ENCODE results near the gene AMDHD2. TPM values are rescaled to one million over a fixed set of nuclear protein-coding genes. Genes with fewer than 3 reads are reported as not detected.

The AMDHD2 gene
- total RNA-seq, 4 donors from 2014 or later, result 20.0 to 33.2 (median 26.4) TPM

DNA sequence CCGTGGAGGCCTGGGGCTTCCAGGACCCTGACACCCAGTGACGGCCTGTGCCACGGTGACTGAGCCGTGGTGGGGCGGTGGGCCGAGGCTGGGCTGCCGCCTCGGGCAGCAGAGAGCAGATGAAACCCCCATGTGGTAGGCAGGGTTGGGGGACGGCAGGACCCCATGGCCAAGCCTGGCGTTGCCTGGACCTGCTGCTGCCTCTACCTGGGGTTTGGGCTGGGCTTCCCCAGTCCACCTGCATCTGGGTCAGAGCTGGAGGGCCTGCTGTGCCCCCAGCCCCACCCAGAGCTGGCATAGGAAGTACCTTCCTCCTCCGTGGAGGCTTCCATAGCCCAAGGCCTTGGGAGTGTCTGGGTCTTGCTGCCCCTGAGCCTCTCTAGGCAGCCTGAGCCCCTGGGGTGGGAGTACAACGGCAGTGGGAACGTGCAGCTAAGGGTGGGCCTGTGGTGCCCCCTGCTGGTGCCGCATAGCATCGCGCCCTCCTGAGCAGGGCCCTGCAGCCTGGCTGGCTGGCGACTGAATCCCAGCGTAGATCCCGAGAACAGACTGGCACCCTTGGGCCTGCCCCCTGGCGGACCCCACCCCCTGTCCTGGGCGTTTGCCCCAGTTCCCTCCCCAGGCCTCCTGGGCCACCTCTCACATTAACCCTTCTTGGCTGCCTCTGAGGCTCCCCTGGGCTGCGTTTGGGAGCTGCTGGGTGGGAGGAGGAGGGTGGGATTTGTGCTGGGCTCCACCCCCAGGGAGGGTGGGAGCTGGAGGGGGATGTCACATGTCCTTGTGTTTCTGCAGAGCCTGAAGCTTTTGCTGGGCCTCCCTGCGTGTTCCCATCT, 19.0 kb upstream of the AMDHD2 start:
- peak; percentile 96 for DNase-seq (ENCODE audit: extremely low spot score)
- 10% methylated on average over 2 of the region's 23 CpGs for WGBS
- H3K27ac ChIP-seq (replicated peaks in 1 of 4), result peak overlapping the region in 3 of 4 donors; percentile 52 to 59 (median 53)
- H3K27me3 ChIP-seq, result no peaks in the 10 kb centered on the region
- peaks cover 10 to 42% (median 28%) of the 10 kb centered on the region in 4 donors for H3K36me3 ChIP-seq
- peaks cover 42 to 48% (median 45%) of the 10 kb centered on the region in 4 donors for H3K4me1 ChIP-seq
- intact Hi-C loops (cut with DNase I), result loop anchor here (2.0 to 10.0 kb wide), 4 partner anchors 44 to 236 kb away; partner anchors contain the start of genes ABCA3, CCNF and RNPS1
- peak overlapping the region; percentile 36 to 52 (median 40) for H3K4me3 ChIP-seq
- TF ChIP-seq EP300 (IDR thresholded peaks at IDR 0.05) (no peak), CTCF (IDR thresholded peaks at IDR 0.05) (peak in 2 of 3 experiments; percentile 96 to 97), POLR2A (IDR thresholded peaks at IDR 0.05; ENCODE audit: low read depth) (peak; percentile 22), POLR2AphosphoS5 (IDR thresholded peaks at IDR 0.05) (peak in 1 of 2 donors; percentile 59)
- H3K9me3 ChIP-seq, result no peaks in the 10 kb centered on the region

- H3K4me3 ChIP-seq, result peak overlapping the region in 1 of 4 donors; percentile 40
- WGBS, result 62% methylated on average over 6 of the region's 18 CpGs
- peak overlapping the region in 2 of 4 donors; percentile 53 to 59 for H3K27ac ChIP-seq (replicated peaks in 1 of 4)
- H3K36me3 ChIP-seq, result peaks cover 0 to 31% (median 17%) of the 10 kb centered on the region in 4 donors
- H3K4me1 ChIP-seq, result peaks cover 37 to 43% (median 41%) of the 10 kb centered on the region in 4 donors
- DNase-seq (ENCODE audit: extremely low spot score), result no peak
- intact Hi-C loops (cut with DNase I), result loop anchor here (2.0 to 10.0 kb wide), 4 partner anchors 45 to 237 kb away; partner anchors contain the start of genes ABCA3, CCNF and RNPS1
- H3K9me3 ChIP-seq, result no peaks in the 10 kb centered on the region
- TF ChIP-seq POLR2A (IDR thresholded peaks at IDR 0.05; ENCODE audit: low read depth) (no peak), POLR2AphosphoS5 (IDR thresholded peaks at IDR 0.05) (no peak), CTCF (IDR thresholded peaks at IDR 0.05) (no peak), EP300 (IDR thresholded peaks at IDR 0.05) (no peak)
- H3K27me3 ChIP-seq, result no peaks in the 10 kb centered on the region
Observed at GRCh38 chr16:2501946-2502895, 17.9 kb upstream of the AMDHD2 start.

GRCh38 chr16:2505695-2506094, 14.5 kb upstream of the AMDHD2 start:
- intact Hi-C loops (cut with DNase I), result loop anchor here (10.0 kb wide), 1 partner anchor 241 kb away; the partner anchor contains the start of gene RNPS1
- Histone ChIP-seq H3K9me3 (no peaks in the 10 kb centered on the region), H3K4me3 (no peak overlapping the region), H3K27me3 (no peaks in the 10 kb centered on the region), H3K4me1 (peaks cover 18 to 24% (median 22%) of the 10 kb centered on the region in 4 donors), H3K36me3 (peaks cover 0 to 3% (median 0%) of the 10 kb centered on the region in 4 donors), H3K27ac (replicated peaks in 1 of 4) (no peak overlapping the region)
- no peak for DNase-seq (ENCODE audit: extremely low spot score)
- 89% methylated on average over 11 of the region's 14 CpGs for WGBS
- TF ChIP-seq EP300 (IDR thresholded peaks at IDR 0.05) (no peak), POLR2A (IDR thresholded peaks at IDR 0.05; ENCODE audit: low read depth) (no peak), CTCF (IDR thresholded peaks at IDR 0.05) (no peak), POLR2AphosphoS5 (IDR thresholded peaks at IDR 0.05) (no peak)

DNA sequence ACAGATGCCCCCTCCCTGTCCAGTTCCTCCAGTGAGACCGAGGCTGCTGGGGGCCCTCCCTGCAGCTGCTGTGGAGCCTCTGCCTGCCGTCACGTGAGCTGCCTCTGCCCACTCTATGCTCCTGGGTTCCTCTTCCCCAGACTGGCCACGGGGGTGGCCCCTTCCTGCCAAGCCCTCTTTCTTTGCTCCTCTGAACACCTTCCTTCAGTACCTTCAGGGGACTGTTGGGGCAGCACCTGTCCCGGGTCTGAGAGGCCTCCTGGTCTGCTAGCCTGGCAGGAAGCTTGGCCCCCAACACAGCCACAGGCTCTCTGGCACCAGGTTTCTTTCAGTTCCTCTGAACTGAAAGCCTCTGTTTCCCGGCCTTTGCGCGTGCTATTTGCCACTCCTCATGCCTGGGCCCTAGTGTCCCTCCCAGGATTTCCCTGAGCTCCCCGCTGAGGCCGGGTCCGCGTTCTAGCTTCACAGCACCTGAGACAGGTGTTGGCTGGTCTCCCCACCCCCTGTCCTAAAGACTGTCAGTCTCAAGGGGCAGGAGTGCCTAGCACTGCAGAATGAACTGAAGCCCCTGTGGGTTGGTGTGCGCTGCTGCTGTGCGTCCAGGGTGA, 13.0 kb upstream of the AMDHD2 start:
- TF ChIP-seq POLR2A (IDR thresholded peaks at IDR 0.05; ENCODE audit: low read depth) (peak; percentile 19), POLR2AphosphoS5 (IDR thresholded peaks at IDR 0.05) (no peak), CTCF (IDR thresholded peaks at IDR 0.05) (no peak), EP300 (IDR thresholded peaks at IDR 0.05) (no peak)
- H3K27ac ChIP-seq (replicated peaks in 1 of 4), result peak overlapping the region; percentile 17 to 56 (median 48)
- DNase-seq (ENCODE audit: extremely low spot score), result no peak
- peaks cover 8 to 23% (median 22%) of the 10 kb centered on the region in 4 donors for H3K4me1 ChIP-seq
- H3K4me3 ChIP-seq, result no peak overlapping the region
- no peaks in the 10 kb centered on the region for H3K9me3 ChIP-seq
- WGBS, result 79% methylated on average over 12 of the region's 14 CpGs
- H3K36me3 ChIP-seq, result peaks cover 0 to 3% (median 0%) of the 10 kb centered on the region in 4 donors
- intact Hi-C loops (cut with DNase I), result loop anchor here (10.0 kb wide), 1 partner anchor 242 kb away; the partner anchor contains the start of gene RNPS1
- H3K27me3 ChIP-seq, result no peaks in the 10 kb centered on the region
